GM18907 (cell line): ENCODE measurements around the gene RANBP2.

Experiments
- ATAC-seq: cut with Tn5 transposase; IDR thresholded peaks from one replicate; pipeline ENCODE4 v1.9.1; 2021; ENCODE audit warnings: mild to moderate bottlenecking, moderate library complexity; ENCODE audit not compliant: unreplicated experiment

The RANBP2 gene

DNA sequence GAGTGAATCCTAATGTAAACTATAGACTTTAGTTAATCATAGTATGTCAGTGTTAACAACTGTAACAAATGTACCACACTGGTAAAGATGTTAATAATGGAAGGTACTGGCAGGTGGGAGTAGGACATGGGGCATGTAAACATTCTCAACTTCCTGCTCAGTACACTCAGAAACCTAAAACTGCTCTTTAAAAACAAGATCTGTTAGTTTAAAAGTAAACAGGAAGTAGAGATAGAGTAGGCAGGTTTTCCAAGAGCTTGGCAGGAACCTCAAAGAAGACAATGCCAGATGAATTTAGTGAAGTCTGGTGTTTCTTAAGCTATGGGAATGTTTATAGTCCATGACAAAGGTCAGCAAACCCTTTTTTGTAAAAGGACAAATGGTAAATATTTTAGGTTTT lies 113.9 kb downstream of the RANBP2 start:
- ATAC-seq: no peak

DNA sequence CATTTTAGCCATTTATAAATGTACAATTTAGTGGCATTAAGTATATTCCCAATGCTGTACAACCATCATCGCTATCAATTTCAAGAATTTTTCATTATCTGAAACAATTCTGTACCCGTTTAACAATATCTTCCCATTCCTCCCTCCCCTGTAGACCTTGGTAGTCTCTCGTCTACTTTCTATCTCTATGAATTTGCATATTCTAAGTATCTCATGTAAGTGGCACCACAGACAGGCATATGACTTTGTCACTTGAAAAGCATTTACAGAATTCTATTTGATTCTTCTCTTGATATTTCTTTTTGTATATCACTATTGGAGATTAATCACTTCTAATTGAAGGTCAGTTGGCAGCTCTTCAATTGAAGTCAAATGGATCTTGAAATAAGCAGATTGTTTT lies 115.3 kb downstream of the RANBP2 start:
- ATAC-seq: peak; percentile 48

DNA sequence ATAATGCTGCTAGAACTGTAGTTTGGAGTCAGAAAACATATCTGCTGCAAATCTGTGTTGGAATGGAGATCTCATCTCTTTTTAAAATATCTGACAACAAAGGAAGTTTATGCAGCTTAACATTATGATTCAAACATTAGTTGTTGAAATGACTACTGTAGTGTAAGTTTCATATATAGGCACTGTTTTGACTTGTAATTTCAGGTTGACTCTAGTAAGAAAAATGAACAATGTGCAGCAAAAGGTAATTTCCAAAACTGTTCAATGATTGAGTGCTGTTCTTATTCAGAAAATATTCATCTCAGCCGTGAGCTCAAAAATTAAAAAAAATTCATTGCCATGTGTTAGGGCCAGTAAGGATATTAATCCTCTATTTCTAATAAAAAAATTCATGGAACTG lies 115.8 kb downstream of the RANBP2 start:
- ATAC-seq: no peak
